T-helper 1 cell treated with Interleukin-12 subunit alpha and Interleukin-12 subunit beta and Interleukin-4 antibody, amounts not matched to agents 30 μg/mL and 1 μg/mL, for 36 hours (primary cell): ENCODE results near the gene GHR.

Source experiments
- H3K27ac Mint-ChIP-seq: one replicate; pipeline ENCODE4 v1.8.0; 2021; ENCODE audit warnings: mild to moderate bottlenecking, mixed read lengths
- H3K27me3 Mint-ChIP-seq: one replicate; pipeline ENCODE4 v1.8.0; 2021; ENCODE audit warnings: low read depth, mixed read lengths
- H3K36me3 Mint-ChIP-seq: one replicate; pipeline ENCODE4 v1.8.0; 2021; ENCODE audit warnings: low read depth, mixed read lengths
- H3K4me1 Mint-ChIP-seq: one replicate; pipeline ENCODE4 v1.8.0; 2021; ENCODE audit warnings: low read depth, mixed read lengths
- H3K4me3 Mint-ChIP-seq: one replicate; pipeline ENCODE4 v1.8.0; 2021; ENCODE audit warnings: mild to moderate bottlenecking, moderate library complexity, mixed read lengths
- H3K9me3 Mint-ChIP-seq: one replicate; pipeline ENCODE4 v1.8.0; 2021; ENCODE audit warnings: mixed read lengths

Gene GHR

DNA sequence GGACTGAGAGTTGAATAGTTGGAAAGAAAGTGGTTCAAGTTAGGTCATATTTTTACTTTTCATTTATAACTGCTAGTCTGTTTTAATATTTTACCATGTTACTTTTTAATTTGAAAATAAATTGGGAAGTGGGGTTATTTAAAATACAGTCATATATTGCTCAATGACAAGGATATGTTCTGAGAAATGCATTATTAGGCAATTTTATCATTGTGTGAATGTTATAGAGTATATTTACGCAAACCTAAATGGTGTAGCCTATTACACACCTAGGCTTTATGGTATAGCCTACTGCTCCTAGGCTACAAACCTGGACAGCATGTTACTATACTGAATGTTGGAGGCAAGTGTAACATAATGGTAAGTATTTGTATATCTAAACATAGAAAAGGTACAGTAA, 338.6 kb downstream of the GHR start:
- no peaks in the 10 kb centered on the region for H3K9me3 Mint-ChIP-seq
- peaks cover 8% of the 10 kb centered on the region for H3K27me3 Mint-ChIP-seq
- no peaks in the 10 kb centered on the region for H3K36me3 Mint-ChIP-seq
- H3K4me3 Mint-ChIP-seq, result no peak overlapping the region
- no peak overlapping the region for H3K27ac Mint-ChIP-seq
- H3K4me1 Mint-ChIP-seq, result peaks cover 8% of the 10 kb centered on the region

DNA sequence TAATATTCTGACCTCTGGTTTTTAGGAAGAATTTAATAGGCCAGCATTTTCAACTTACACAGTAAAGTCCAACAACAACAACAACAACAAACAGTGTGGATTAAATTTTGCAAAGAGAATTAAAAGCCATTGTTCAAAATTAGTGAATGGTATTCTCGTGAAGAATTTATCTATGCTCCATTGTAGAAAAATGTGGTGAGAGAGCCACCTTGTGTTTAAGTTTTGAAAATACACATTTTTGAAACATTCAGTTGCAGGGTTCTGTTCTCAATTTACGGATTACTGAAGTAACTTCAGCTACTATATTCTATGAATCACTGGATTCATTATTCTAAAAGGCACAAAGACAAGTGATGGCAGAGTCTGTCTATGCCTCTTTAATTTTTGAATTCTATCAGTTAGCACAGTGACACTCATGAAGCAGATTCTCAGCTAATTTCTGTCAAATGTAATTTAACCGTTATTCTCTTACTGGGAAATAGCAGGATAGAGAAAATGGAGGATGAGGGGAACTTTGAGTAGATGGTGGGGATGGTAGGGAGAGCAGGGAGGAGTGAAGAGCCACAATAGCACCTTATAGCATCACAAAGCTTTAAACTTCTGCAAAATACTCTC, 344.4 kb downstream of the GHR start:
- Mint-ChIP-seq H3K27me3 (peaks cover 4% of the 10 kb centered on the region), H3K4me1 (peaks cover 2% of the 10 kb centered on the region), H3K9me3 (no peaks in the 10 kb centered on the region), H3K36me3 (no peaks in the 10 kb centered on the region), H3K4me3 (no peak overlapping the region), H3K27ac (no peak overlapping the region)

DNA sequence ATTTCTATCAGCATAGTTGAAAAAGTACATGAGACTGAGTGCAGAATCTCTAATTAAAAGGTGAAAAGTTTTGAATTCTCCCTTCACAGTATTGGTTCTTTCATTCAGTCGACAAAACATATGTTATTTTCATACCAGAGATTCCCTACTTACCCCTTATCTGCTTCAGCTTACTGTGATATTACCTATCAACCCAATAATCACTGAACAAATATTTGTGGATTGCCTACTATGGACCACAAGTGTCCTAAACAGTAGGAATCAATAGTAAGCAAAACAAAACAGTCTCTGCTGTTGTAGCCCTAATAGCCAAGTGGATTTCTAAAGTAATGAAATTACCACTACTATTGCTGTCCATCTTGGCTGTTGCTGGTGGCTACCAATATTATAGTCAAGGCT, 344.9 kb downstream of the GHR start:
- peaks cover 2% of the 10 kb centered on the region for H3K4me1 Mint-ChIP-seq
- H3K27ac Mint-ChIP-seq, result no peak overlapping the region
- H3K36me3 Mint-ChIP-seq, result no peaks in the 10 kb centered on the region
- no peak overlapping the region for H3K4me3 Mint-ChIP-seq
- peaks cover 4% of the 10 kb centered on the region for H3K27me3 Mint-ChIP-seq
- no peaks in the 10 kb centered on the region for H3K9me3 Mint-ChIP-seq

GRCh38 chr5:42770003-42770402, 346.8 kb downstream of the GHR start:
- Mint-ChIP-seq H3K27ac (no peak overlapping the region), H3K9me3 (no peaks in the 10 kb centered on the region), H3K27me3 (peaks cover 4% of the 10 kb centered on the region), H3K4me1 (peaks cover 2% of the 10 kb centered on the region), H3K4me3 (no peak overlapping the region), H3K36me3 (no peaks in the 10 kb centered on the region)
